Gastrocnemius medialis (tissue), 4 donors: ENCODE measurements around the gene SLC45A1. TPM values are rescaled to one million over a fixed set of nuclear protein-coding genes. Genes with fewer than 3 reads are reported as not detected.

ENCODE experiments used
- ATAC-seq, 2 donors: fragments of 150-250 bp; one replicate each; pipeline ENCODE4 v1.9.1; 2016
- DNase-seq, 2 donors: peaks; one replicate each; pipeline ENCODE4 v3.0.0-alpha.2; 2019
- H3K27ac ChIP-seq, 4 donors: fragments of 200-600 bp; sonication (generic); 1 replicate in 1 of 4; 2 replicates in 3 of 4; pipeline ENCODE4 v1.5.1; 2016 to 2018; ENCODE audit warnings: mild to moderate bottlenecking in 2 of 4, moderate library complexity in 1 of 4
- H3K27me3 ChIP-seq, 3 donors: fragments of 200-600 bp; sonication (generic) in 2 of 3; 1 replicate in 1 of 3; 2 replicates in 2 of 3; pipeline versions ENCODE4 v1.5.1 to v1.6.0; 2016 to 2019; ENCODE audit warnings: mild to moderate bottlenecking in 1 of 3, moderate library complexity in 1 of 3
- H3K36me3 ChIP-seq, 2 donors: fragments of 200-600 bp; sonication (generic) in 1 of 2; one replicate each; pipeline ENCODE4 v1.5.1; 2017 to 2018
- H3K4me1 ChIP-seq, 2 donors: fragments of 200-600 bp; sonication (generic) in 1 of 2; one replicate each; pipeline ENCODE4 v1.5.1; 2016 to 2017; ENCODE audit warnings: mild to moderate bottlenecking in 2 of 2
- H3K4me3 ChIP-seq, 4 donors: fragments of 200-600 bp; sonication (generic) in 3 of 4; 1 replicate in 1 of 4; 2 replicates in 3 of 4; pipeline ENCODE4 v1.5.1; 2016 to 2019; ENCODE audit warnings: mild to moderate bottlenecking in 2 of 4
- H3K9me3 ChIP-seq, 3 donors: fragments of 200-600 bp; sonication (generic) in 2 of 3; 1 replicate in 1 of 3; 2 replicates in 2 of 3; pipeline ENCODE4 v1.5.1; 2016 to 2019
- CTCF ChIP-seq, 5 experiments: fragments of 450-650 bp in 3 of 5; fragments of 200-600 bp in 2 of 5; sonication (generic) in 2 of 5; IDR thresholded peaks in 4 of 5; conservative IDR thresholded peaks in 1 of 5; 1 replicate in 4 of 5; 2 replicates in 1 of 5; pipeline ENCODE4 v1.5.1; 2016 to 2019; ENCODE audit warnings: antibody characterized with exemption in 5 of 5, mild to moderate bottlenecking in 3 of 5, moderate library complexity in 3 of 5
- POLR2A ChIP-seq, 2 donors: fragments of 450-650 bp; IDR thresholded peaks; one replicate each; pipeline ENCODE4 v1.6.1; 2017; ENCODE audit warnings: antibody characterized with exemption in 2 of 2, mild to moderate bottlenecking in 2 of 2, moderate library complexity in 2 of 2
- in situ Hi-C, 4 donors: fragments of 200-750 bp; cut with MboI; loops; one replicate each; pipeline versions ENCODE4 v1.15.0 to v1.8.0; 2017; ENCODE audit warnings: low sequenced_read_pairs in 4 of 4
- intact Hi-C: fragments of 100-400 bp; cut with DNase I; formaldehyde crosslinking; loops from one replicate; pipeline ENCODE4 v1.15.1; 2023; ENCODE audit warnings: low total_unique reads
- total RNA-seq, 4 donors: library from RNA; depleted of rRNA; stranded (reverse); fragments of >200 nt; gene quantifications; one replicate each; pipeline versions ENCODE4 v1.1.0 to v1.2.3, GENCODE V29; 2016

SLC45A1 gene
- total RNA-seq, 4 donors from 2014 or later, result 0.56 to 2.9 (median 0.68) TPM

GRCh38 chr1:8328271-8328670 lies 10.4 kb downstream of the SLC45A1 start:
- Histone ChIP-seq H3K27ac (no peak overlapping the region), H3K4me3 (no peak overlapping the region), H3K36me3 (no peaks in the 10 kb centered on the region), H3K9me3 (no peaks in the 10 kb centered on the region), H3K4me1 (peaks cover 4 to 10% of the 10 kb centered on the region in 2 donors), H3K27me3 (no peaks in the 10 kb centered on the region)
- intact Hi-C loops (no loop called here), in situ Hi-C loops (no loop called here)
- ATAC-seq (no peak), DNase-seq (no peak)
- TF ChIP-seq CTCF (IDR thresholded peaks at IDR 0.05 in 4 of 5, conservative IDR thresholded peaks at IDR 0.05 in 1 of 5), result no peak

- intact Hi-C loops, result no loop called here
Observed at GRCh38 chr1:8329439-8329838, 11.5 kb downstream of the SLC45A1 start.

GRCh38 chr1:8329858-8330257 lies 11.9 kb downstream of the SLC45A1 start:
- intact Hi-C loops, result no loop called here
- in situ Hi-C loops, result no loop called here
- TF ChIP-seq CTCF (IDR thresholded peaks at IDR 0.05 in 4 of 5, conservative IDR thresholded peaks at IDR 0.05 in 1 of 5), result no peak
- TF ChIP-seq POLR2A (IDR thresholded peaks at IDR 0.05), result no peak
- H3K27me3 ChIP-seq, result no peaks in the 10 kb centered on the region
- no peak overlapping the region for H3K27ac ChIP-seq
- H3K9me3 ChIP-seq, result no peaks in the 10 kb centered on the region
- no peak overlapping the region for H3K4me3 ChIP-seq
- ATAC-seq (no peak), DNase-seq (no peak)
- no peaks in the 10 kb centered on the region for H3K36me3 ChIP-seq
- H3K4me1 ChIP-seq, result no peaks in the 10 kb centered on the region

More at GRCh38 chr1:8329439-8329838, 11.5 kb downstream of the SLC45A1 start:
- no peak for TF ChIP-seq POLR2A (IDR thresholded peaks at IDR 0.05)
- TF ChIP-seq CTCF (IDR thresholded peaks at IDR 0.05 in 4 of 5, conservative IDR thresholded peaks at IDR 0.05 in 1 of 5), result no peak
- DNase-seq (no peak), ATAC-seq (no peak)
- Histone ChIP-seq H3K9me3 (no peaks in the 10 kb centered on the region), H3K27ac (no peak overlapping the region), H3K36me3 (no peaks in the 10 kb centered on the region), H3K27me3 (no peaks in the 10 kb centered on the region), H3K4me3 (no peak overlapping the region), H3K4me1 (peaks cover 0 to 3% of the 10 kb centered on the region in 2 donors)
- in situ Hi-C loops, result no loop called here

- H3K4me3 ChIP-seq, result no peak overlapping the region
- no peaks in the 10 kb centered on the region for H3K4me1 ChIP-seq
- intact Hi-C loops (no loop called here), in situ Hi-C loops (no loop called here)
- H3K9me3 ChIP-seq, result no peaks in the 10 kb centered on the region
- no peak overlapping the region for H3K27ac ChIP-seq
- H3K36me3 ChIP-seq, result no peaks in the 10 kb centered on the region
- no peak for TF ChIP-seq POLR2A (IDR thresholded peaks at IDR 0.05)
- no peak for TF ChIP-seq CTCF (IDR thresholded peaks at IDR 0.05 in 4 of 5, conservative IDR thresholded peaks at IDR 0.05 in 1 of 5)
- ATAC-seq, result no peak
- no peaks in the 10 kb centered on the region for H3K27me3 ChIP-seq
- DNase-seq, result no peak
Observed at GRCh38 chr1:8330271-8331125, 12.6 kb downstream of the SLC45A1 start.
